ENCODE data around the gene MTCP1. TPM values are rescaled to one million over a fixed set of nuclear protein-coding genes. Genes with fewer than 3 reads are reported as not detected.
A peak's percentile ranks its signal among the peaks of the same experiment; 100 is the strongest.

The MTCP1 gene
- polyA plus RNA-seq, 1 donor from 2014 or later: 1.1 TPM

DNA sequence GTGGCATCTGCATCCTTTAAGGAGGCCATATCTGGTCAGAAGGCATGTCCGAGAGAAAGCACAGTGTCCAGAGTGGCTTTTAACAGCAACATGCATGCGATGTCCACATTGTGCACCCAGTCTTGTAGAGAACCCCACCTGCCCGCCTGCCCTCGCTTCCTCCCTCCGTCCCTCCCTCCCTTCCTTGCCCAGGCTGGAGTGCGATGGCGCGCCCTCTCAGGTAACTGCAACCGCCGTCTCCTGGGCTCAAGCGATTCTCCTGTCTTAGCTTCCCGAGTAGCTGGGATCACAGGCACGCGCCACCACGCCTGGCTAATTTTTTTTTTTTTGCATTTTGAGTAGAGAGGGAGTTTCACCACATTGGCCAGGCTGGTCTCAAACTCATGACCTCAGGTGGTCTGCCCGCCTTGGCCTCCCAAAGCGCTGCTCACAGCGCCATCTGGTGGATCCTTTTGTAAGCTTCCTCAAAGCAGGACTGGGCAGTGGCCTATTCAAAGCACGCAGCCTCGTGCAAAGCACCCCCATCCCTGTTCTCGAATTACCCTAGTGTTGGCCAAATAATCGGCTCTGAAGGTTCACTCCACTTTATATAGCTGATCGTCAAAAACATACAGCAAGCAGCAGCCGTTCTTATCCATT is 15.4 kb upstream of the MTCP1 start:
- no peak overlapping the region for H3K4me2 ChIP-seq (ENCODE audit: low read length)
- H3K36me3 ChIP-seq (ENCODE audit: insufficient read depth, low read length): no peaks in the 10 kb centered on the region
- H3K9me2 ChIP-seq (ENCODE audit: insufficient read depth, low read length): no peaks in the 10 kb centered on the region
- no peak overlapping the region for H3K9ac ChIP-seq (ENCODE audit: low read length)
- H3K4me3 ChIP-seq (ENCODE audit: low read length): no peak overlapping the region
- TF ChIP-seq RAD21 (conservative IDR thresholded peaks at IDR 0.05): no peak
- no peak for TF ChIP-seq EP300 (conservative IDR thresholded peaks at IDR 0.05; ENCODE audit: poor library complexity, severe bottlenecking)
- TF ChIP-seq MXI1 (conservative IDR thresholded peaks at IDR 0.05; ENCODE audit: poor library complexity, severe bottlenecking): no peak
- no peak for TF ChIP-seq SMC3 (conservative IDR thresholded peaks at IDR 0.05; ENCODE audit: poor library complexity)
- no peak for TF ChIP-seq EZH2 (IDR thresholded peaks at IDR 0.05; ENCODE audit: borderline replicate concordance, insufficient read depth, low read length, poor library complexity, severe bottlenecking)
- TF ChIP-seq POLR2AphosphoS5 (IDR thresholded peaks at IDR 0.05): no peak
- TF ChIP-seq, protein P1, sequence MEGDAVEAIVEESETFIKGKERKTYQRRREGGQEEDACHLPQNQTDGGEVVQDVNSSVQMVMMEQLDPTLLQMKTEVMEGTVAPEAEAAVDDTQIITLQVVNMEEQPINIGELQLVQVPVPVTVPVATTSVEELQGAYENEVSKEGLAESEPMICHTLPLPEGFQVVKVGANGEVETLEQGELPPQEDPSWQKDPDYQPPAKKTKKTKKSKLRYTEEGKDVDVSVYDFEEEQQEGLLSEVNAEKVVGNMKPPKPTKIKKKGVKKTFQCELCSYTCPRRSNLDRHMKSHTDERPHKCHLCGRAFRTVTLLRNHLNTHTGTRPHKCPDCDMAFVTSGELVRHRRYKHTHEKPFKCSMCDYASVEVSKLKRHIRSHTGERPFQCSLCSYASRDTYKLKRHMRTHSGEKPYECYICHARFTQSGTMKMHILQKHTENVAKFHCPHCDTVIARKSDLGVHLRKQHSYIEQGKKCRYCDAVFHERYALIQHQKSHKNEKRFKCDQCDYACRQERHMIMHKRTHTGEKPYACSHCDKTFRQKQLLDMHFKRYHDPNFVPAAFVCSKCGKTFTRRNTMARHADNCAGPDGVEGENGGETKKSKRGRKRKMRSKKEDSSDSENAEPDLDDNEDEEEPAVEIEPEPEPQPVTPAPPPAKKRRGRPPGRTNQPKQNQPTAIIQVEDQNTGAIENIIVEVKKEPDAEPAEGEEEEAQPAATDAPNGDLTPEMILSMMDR (IDR thresholded peaks at IDR 0.05; ENCODE audit: poor library complexity, severe bottlenecking): no peak
- TF ChIP-seq, protein P2, sequence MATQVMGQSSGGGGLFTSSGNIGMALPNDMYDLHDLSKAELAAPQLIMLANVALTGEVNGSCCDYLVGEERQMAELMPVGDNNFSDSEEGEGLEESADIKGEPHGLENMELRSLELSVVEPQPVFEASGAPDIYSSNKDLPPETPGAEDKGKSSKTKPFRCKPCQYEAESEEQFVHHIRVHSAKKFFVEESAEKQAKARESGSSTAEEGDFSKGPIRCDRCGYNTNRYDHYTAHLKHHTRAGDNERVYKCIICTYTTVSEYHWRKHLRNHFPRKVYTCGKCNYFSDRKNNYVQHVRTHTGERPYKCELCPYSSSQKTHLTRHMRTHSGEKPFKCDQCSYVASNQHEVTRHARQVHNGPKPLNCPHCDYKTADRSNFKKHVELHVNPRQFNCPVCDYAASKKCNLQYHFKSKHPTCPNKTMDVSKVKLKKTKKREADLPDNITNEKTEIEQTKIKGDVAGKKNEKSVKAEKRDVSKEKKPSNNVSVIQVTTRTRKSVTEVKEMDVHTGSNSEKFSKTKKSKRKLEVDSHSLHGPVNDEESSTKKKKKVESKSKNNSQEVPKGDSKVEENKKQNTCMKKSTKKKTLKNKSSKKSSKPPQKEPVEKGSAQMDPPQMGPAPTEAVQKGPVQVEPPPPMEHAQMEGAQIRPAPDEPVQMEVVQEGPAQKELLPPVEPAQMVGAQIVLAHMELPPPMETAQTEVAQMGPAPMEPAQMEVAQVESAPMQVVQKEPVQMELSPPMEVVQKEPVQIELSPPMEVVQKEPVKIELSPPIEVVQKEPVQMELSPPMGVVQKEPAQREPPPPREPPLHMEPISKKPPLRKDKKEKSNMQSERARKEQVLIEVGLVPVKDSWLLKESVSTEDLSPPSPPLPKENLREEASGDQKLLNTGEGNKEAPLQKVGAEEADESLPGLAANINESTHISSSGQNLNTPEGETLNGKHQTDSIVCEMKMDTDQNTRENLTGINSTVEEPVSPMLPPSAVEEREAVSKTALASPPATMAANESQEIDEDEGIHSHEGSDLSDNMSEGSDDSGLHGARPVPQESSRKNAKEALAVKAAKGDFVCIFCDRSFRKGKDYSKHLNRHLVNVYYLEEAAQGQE (IDR thresholded peaks at IDR 0.05; ENCODE audit: borderline replicate concordance): no peak
- no peak for TF ChIP-seq TAF1 (IDR thresholded peaks at IDR 0.05; ENCODE audit: low read depth)
- H3K79me2 ChIP-seq (replicated peaks; ENCODE audit: insufficient read depth, low read length): no peaks in the 10 kb centered on the region
- H3K9me3 ChIP-seq (ENCODE audit: low read length): no peaks in the 10 kb centered on the region
- no peak overlapping the region for H2AFZ ChIP-seq (ENCODE audit: low read depth, low read length)
- H3K27me3 ChIP-seq (ENCODE audit: insufficient read depth, low read depth, low read length): no peaks in the 10 kb centered on the region
- no peaks in the 10 kb centered on the region for H4K20me1 ChIP-seq (ENCODE audit: insufficient read depth)
- no peak overlapping the region for H3K27ac ChIP-seq (ENCODE audit: low read length)
- H3F3A ChIP-seq (ENCODE audit: insufficient read depth, low read length, poor library complexity, severe bottlenecking): no peaks in the 10 kb centered on the region

DNA sequence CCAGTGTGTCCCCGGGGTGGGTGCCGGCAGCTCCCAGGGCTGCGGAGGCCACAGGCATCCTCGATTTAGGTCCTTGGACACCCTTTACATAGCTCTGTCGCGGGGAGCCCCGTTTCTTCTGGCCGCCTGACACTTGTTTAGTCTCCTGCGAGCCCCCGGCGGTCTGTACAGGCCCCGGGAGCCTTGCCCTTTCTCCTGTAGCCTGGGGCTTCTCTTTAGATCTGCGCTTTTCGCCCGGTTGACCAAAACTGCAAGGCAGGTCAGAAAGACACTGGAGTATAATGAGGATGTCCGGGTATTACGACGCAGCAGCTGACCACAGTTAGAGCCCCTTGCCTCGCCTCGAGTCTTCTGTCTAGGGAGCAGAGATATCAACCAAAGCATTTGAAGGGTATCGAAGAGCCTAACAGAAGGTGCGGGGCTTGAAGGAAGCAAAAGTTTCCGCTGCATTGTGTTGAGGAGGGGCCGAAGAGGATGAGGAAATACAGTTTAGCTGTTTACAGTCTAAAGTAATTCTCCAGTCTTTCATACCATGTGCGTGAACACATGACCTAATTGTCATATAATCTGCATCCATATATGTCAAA is 851 bp upstream of the MTCP1 start:
- Histone ChIP-seq H3K9ac (ENCODE audit: low read length) (peak overlapping the region; percentile 75), H3K36me3 (ENCODE audit: insufficient read depth, low read length) (no peaks in the 10 kb centered on the region), H3K9me3 (ENCODE audit: low read length) (no peaks in the 10 kb centered on the region), H4K20me1 (ENCODE audit: insufficient read depth) (no peaks in the 10 kb centered on the region), H3K4me2 (ENCODE audit: low read length) (no peak overlapping the region), H2AFZ (ENCODE audit: low read depth, low read length) (peak overlapping the region; percentile 69), H3K79me2 (replicated peaks; ENCODE audit: insufficient read depth, low read length) (peaks cover 3% of the 10 kb centered on the region), H3K27me3 (ENCODE audit: insufficient read depth, low read depth, low read length) (no peaks in the 10 kb centered on the region), H3K27ac (ENCODE audit: low read length) (peak overlapping the region; percentile 71), H3F3A (ENCODE audit: insufficient read depth, low read length, poor library complexity, severe bottlenecking) (no peaks in the 10 kb centered on the region), H3K4me3 (ENCODE audit: low read length) (peak overlapping the region; percentile 76), H3K9me2 (ENCODE audit: insufficient read depth, low read length) (no peaks in the 10 kb centered on the region)
- TF ChIP-seq EZH2 (IDR thresholded peaks at IDR 0.05; ENCODE audit: borderline replicate concordance, insufficient read depth, low read length, poor library complexity, severe bottlenecking) (no peak), MXI1 (conservative IDR thresholded peaks at IDR 0.05; ENCODE audit: poor library complexity, severe bottlenecking) (peak; percentile 2)

Data from neural cell (in vitro differentiated cells).